ENCODE data around the gene SFXN3.

The SFXN3 gene

GRCh38 chr10:101065481-101066145 is 34.6 kb downstream of the SFXN3 start:
- Histone ChIP-seq H3K27ac (peak overlapping the region; percentile 38 to 99 (median 98); a peak in 21 of 22 replicates), H3K36me3 (no peaks in the 10 kb centered on the region), H3K4me3 (peak overlapping the region; percentile 46 to 79 (median 68)), H4K20me1 (no peaks in the 10 kb centered on the region), H3K27me3 (no peaks in the 10 kb centered on the region; a peak in 1 of 22 replicates), H3K9ac (peak overlapping the region; percentile 70 to 99 (median 96); a peak in 21 of 22 replicates), H3K4me1 (peaks cover 58 to 88% (median 83%) of the 10 kb centered on the region in 10 experiments), H3K4me2 (peak overlapping the region; percentile 96 to 100 (median 98)), H3K9me3 (replicated peaks in 1 of 11) (no peaks in the 10 kb centered on the region)
- TF ChIP-seq Cebpa-rat (IDR thresholded peaks at IDR 0.05) = no peak

- H3K4me3 ChIP-seq = peak overlapping the region; percentile 46 to 79 (median 68)
- H3K9ac ChIP-seq = peak overlapping the region; percentile 70 to 99 (median 96)
- peak overlapping the region; percentile 38 to 99 (median 98); a peak in 21 of 22 replicates for H3K27ac ChIP-seq
- H3K4me1 ChIP-seq = peaks cover 65 to 94% (median 90%) of the 10 kb centered on the region in 10 experiments
- no peaks in the 10 kb centered on the region; a peak in 1 of 22 replicates for H3K27me3 ChIP-seq
- H3K4me2 ChIP-seq = peak overlapping the region; percentile 96 to 100 (median 98)
- no peaks in the 10 kb centered on the region for H4K20me1 ChIP-seq
- H3K9me3 ChIP-seq (replicated peaks in 1 of 11) = no peaks in the 10 kb centered on the region
- TF ChIP-seq Cebpa-rat (IDR thresholded peaks at IDR 0.05) = no peak
- H3K36me3 ChIP-seq = no peaks in the 10 kb centered on the region
Observed at GRCh38 chr10:101066146-101066895, 35.3 kb downstream of the SFXN3 start.

GRCh38 chr10:101066896-101067355 is 35.9 kb downstream of the SFXN3 start:
- Histone ChIP-seq H3K4me3 (peak overlapping the region; percentile 59 to 79 (median 68)), H3K9me3 (replicated peaks in 1 of 11) (no peaks in the 10 kb centered on the region), H3K27ac (peak overlapping the region in 10 of 11 experiments; percentile 77 to 99 (median 98); a peak in 20 of 22 replicates), H3K9ac (peak overlapping the region; percentile 75 to 99 (median 96)), H3K27me3 (no peaks in the 10 kb centered on the region; a peak in 1 of 22 replicates), H4K20me1 (no peaks in the 10 kb centered on the region), H3K36me3 (no peaks in the 10 kb centered on the region), H3K4me2 (peak overlapping the region; percentile 96 to 100 (median 98)), H3K4me1 (peaks cover 71 to 95% (median 90%) of the 10 kb centered on the region in 10 experiments)
- no peak for TF ChIP-seq Cebpa-rat (IDR thresholded peaks at IDR 0.05)

GRCh38 chr10:101067356-101068083 is 36.5 kb downstream of the SFXN3 start:
- Histone ChIP-seq H3K4me3 (peak overlapping the region; percentile 59 to 79 (median 68)), H3K9ac (peak overlapping the region; percentile 75 to 99 (median 96)), H3K27ac (peak overlapping the region in 10 of 11 experiments; percentile 60 to 99 (median 98); a peak in 20 of 22 replicates), H3K36me3 (no peaks in the 10 kb centered on the region), H3K4me1 (peaks cover 74 to 95% (median 90%) of the 10 kb centered on the region in 10 experiments), H3K9me3 (replicated peaks in 1 of 11) (no peaks in the 10 kb centered on the region), H4K20me1 (no peaks in the 10 kb centered on the region), H3K4me2 (peak overlapping the region; percentile 96 to 100 (median 98)), H3K27me3 (no peaks in the 10 kb centered on the region; a peak in 1 of 22 replicates)
- no peak for TF ChIP-seq Cebpa-rat (IDR thresholded peaks at IDR 0.05)

GRCh38 chr10:101069441-101069840 is 38.4 kb downstream of the SFXN3 start:
- peaks cover 0 to 3% (median 0%) of the 10 kb centered on the region in 11 experiments; a peak in 1 of 22 replicates for H3K27me3 ChIP-seq
- peak overlapping the region in 9 of 11 experiments; percentile 11 to 99 (median 34); a peak in 12 of 22 replicates for H3K9ac ChIP-seq
- no peaks in the 10 kb centered on the region for H3K36me3 ChIP-seq
- H3K27ac ChIP-seq = peak overlapping the region in 9 of 11 experiments; percentile 7 to 99 (median 57); a peak in 16 of 22 replicates
- H3K4me3 ChIP-seq = no peak overlapping the region
- no peaks in the 10 kb centered on the region for H3K9me3 ChIP-seq (replicated peaks in 1 of 11)
- no peaks in the 10 kb centered on the region for H4K20me1 ChIP-seq
- peak overlapping the region; percentile 4 to 100 (median 39); a peak in 19 of 22 replicates for H3K4me2 ChIP-seq
- peaks cover 64 to 91% (median 84%) of the 10 kb centered on the region in 10 experiments for H3K4me1 ChIP-seq
- TF ChIP-seq Cebpa-rat (IDR thresholded peaks at IDR 0.05) = no peak

- peak overlapping the region; percentile 80 to 100 (median 89) for H3K4me2 ChIP-seq
- H3K27ac ChIP-seq = peak overlapping the region; percentile 69 to 91 (median 90)
- H3K27me3 ChIP-seq = peaks cover 0 to 9% (median 0%) of the 10 kb centered on the region in 11 experiments; a peak in 2 of 22 replicates
- peak overlapping the region; percentile 47 to 77 (median 68); a peak in 21 of 22 replicates for H3K9ac ChIP-seq
- H3K4me1 ChIP-seq = peaks cover 57 to 84% (median 77%) of the 10 kb centered on the region in 10 experiments
- no peak for TF ChIP-seq Cebpa-rat (IDR thresholded peaks at IDR 0.05)
- no peaks in the 10 kb centered on the region for H3K36me3 ChIP-seq
- H3K9me3 ChIP-seq (replicated peaks in 1 of 11) = no peaks in the 10 kb centered on the region
- H4K20me1 ChIP-seq = no peaks in the 10 kb centered on the region
- H3K4me3 ChIP-seq = no peak overlapping the region
Observed at GRCh38 chr10:101070098-101070497, 39.1 kb downstream of the SFXN3 start.

GRCh38 chr10:101071267-101071884 is 40.3 kb downstream of the SFXN3 start:
- peak overlapping the region in 3 of 10 experiments; percentile 17 to 40 (median 27); a peak in 3 of 20 replicates for H3K4me3 ChIP-seq
- H3K36me3 ChIP-seq = no peaks in the 10 kb centered on the region
- TF ChIP-seq Cebpa-rat (IDR thresholded peaks at IDR 0.05) = peak; percentile 52 to 97 (median 93)
- H3K9me3 ChIP-seq (replicated peaks in 1 of 11) = no peaks in the 10 kb centered on the region
- peak overlapping the region; percentile 69 to 91 (median 90) for H3K27ac ChIP-seq
- H4K20me1 ChIP-seq = no peaks in the 10 kb centered on the region
- H3K27me3 ChIP-seq = peaks cover 0 to 22% (median 6%) of the 10 kb centered on the region in 11 experiments; a peak in 10 of 22 replicates
- H3K4me1 ChIP-seq = peaks cover 45 to 72% (median 67%) of the 10 kb centered on the region in 10 experiments
- H3K4me2 ChIP-seq = peak overlapping the region; percentile 81 to 100 (median 89)
- H3K9ac ChIP-seq = peak overlapping the region; percentile 25 to 77 (median 75); a peak in 21 of 22 replicates
